Measurements from ENCODE around the gene PBRM1. TPM values are rescaled to one million over a fixed set of nuclear protein-coding genes. Genes with fewer than 3 reads are reported as not detected.
A peak's percentile ranks its signal among the peaks of the same experiment; 100 is the strongest.

The PBRM1 gene
- total and polyA plus RNA-seq, 8 donors = 6.0 to 130 (median 64.9) TPM

- no peak for DNase-seq
- Histone ChIP-seq H3K27me3 (peaks cover 0 to 3% (median 0%) of the 10 kb centered on the region in 3 donors), H3K4me1 (peaks cover 28 to 62% (median 47%) of the 10 kb centered on the region in 4 donors), H3K27ac (no peak overlapping the region), H3K4me3 (peak overlapping the region in 2 of 4 donors; percentile 68 to 80), H3K9me3 (no peaks in the 10 kb centered on the region), H3K36me3 (peaks cover 5 to 32% (median 27%) of the 10 kb centered on the region in 4 donors)
- 72 to 85% (median 74%) methylated on average over 5 of the region's 5 CpGs for WGBS, 5 donors
- TF ChIP-seq EP300 (IDR thresholded peaks at IDR 0.05) (no peak), POLR2A (IDR thresholded peaks at IDR 0.05) (no peak), POLR2AphosphoS5 (IDR thresholded peaks at IDR 0.05) (no peak), CTCF (IDR thresholded peaks at IDR 0.05) (no peak)
- intact Hi-C loops (cut with DNase I; ENCODE audit: low total_unique reads) = no loop called here
Measured at GRCh38 chr3:52539010-52539653, 146.6 kb downstream of the PBRM1 start.

- DNase-seq = no peak
- TF ChIP-seq POLR2A (IDR thresholded peaks at IDR 0.05) = no peak
- no peak for TF ChIP-seq CTCF (IDR thresholded peaks at IDR 0.05)
- no peak for TF ChIP-seq EP300 (IDR thresholded peaks at IDR 0.05)
- TF ChIP-seq POLR2AphosphoS5 (IDR thresholded peaks at IDR 0.05) = no peak
- Histone ChIP-seq H3K4me3 (peak overlapping the region; percentile 68 to 81 (median 79)), H3K4me1 (peaks cover 34 to 70% (median 55%) of the 10 kb centered on the region in 4 donors), H3K27ac (peak overlapping the region in 4 of 5 donors; percentile 89 to 96 (median 90)), H3K27me3 (peaks cover 0 to 11% (median 0%) of the 10 kb centered on the region in 3 donors), H3K36me3 (peaks cover 0 to 26% (median 17%) of the 10 kb centered on the region in 4 donors), H3K9me3 (no peaks in the 10 kb centered on the region)
- intact Hi-C loops (cut with DNase I; ENCODE audit: low total_unique reads) = no loop called here
- whole genome bisulfite sequencing, 5 donors = 70 to 77% (median 76%) methylated on average over 7 of the region's 7 CpGs
Measured at GRCh38 chr3:52537726-52538421, 147.8 kb downstream of the PBRM1 start.

- Histone ChIP-seq H3K27me3 (peaks cover 0 to 13% (median 0%) of the 10 kb centered on the region in 3 donors), H3K9me3 (no peaks in the 10 kb centered on the region), H3K27ac (peak overlapping the region; percentile 81 to 96 (median 89)), H3K4me1 (peaks cover 41 to 77% (median 62%) of the 10 kb centered on the region in 4 donors), H3K4me3 (peak overlapping the region; percentile 68 to 81 (median 79)), H3K36me3 (peaks cover 0 to 25% (median 16%) of the 10 kb centered on the region in 4 donors)
- 1 to 3% (median 2%) methylated on average over 6 of the region's 6 CpGs for WGBS, 5 donors
- TF ChIP-seq POLR2AphosphoS5 (IDR thresholded peaks at IDR 0.05) (no peak), POLR2A (IDR thresholded peaks at IDR 0.05) (no peak), EP300 (IDR thresholded peaks at IDR 0.05) (no peak), CTCF (IDR thresholded peaks at IDR 0.05) (no peak)
- DNase-seq = no peak
- intact Hi-C loops (cut with DNase I; ENCODE audit: low total_unique reads) = no loop called here
Measured at GRCh38 chr3:52537165-52537620, 148.5 kb downstream of the PBRM1 start.

- H3K36me3 ChIP-seq = peaks cover 0 to 18% (median 12%) of the 10 kb centered on the region in 4 donors
- peaks cover 0 to 13% (median 0%) of the 10 kb centered on the region in 3 donors for H3K27me3 ChIP-seq
- DNase-seq = peak; percentile 98 to 100
- peaks cover 43 to 82% (median 68%) of the 10 kb centered on the region in 4 donors for H3K4me1 ChIP-seq
- no peaks in the 10 kb centered on the region for H3K9me3 ChIP-seq
- intact Hi-C loops (cut with DNase I; ENCODE audit: low total_unique reads) = no loop called here
- TF ChIP-seq EP300 (IDR thresholded peaks at IDR 0.05) (no peak), POLR2AphosphoS5 (IDR thresholded peaks at IDR 0.05) (peak; percentile 98 to 100 (median 100)), POLR2A (IDR thresholded peaks at IDR 0.05) (peak in 2 of 4 donors; percentile 89 to 90), CTCF (IDR thresholded peaks at IDR 0.05) (no peak)
- H3K4me3 ChIP-seq = peak within 1 kb of the TSS; percentile 68 to 81 (median 79)
- WGBS, 5 donors = 0 to 1% (median 1%) methylated on average over 39 to 65 of the region's 65 CpGs
- peak within 1 kb of the TSS; percentile 81 to 96 (median 89) for H3K27ac ChIP-seq
Measured at GRCh38 chr3:52536369-52537164, 149.1 kb downstream of the PBRM1 start, which contains the start of gene UQCC5. Gene UQCC5 (plus strand): TSS chr3:52536605. CDS start chr3:52536756, 151 bp downstream.

All from stomach (tissue), 9 donors.